ENCODE results near the gene GBP6.
"Not testable (repeated sequence)": the region's sequence is repeated elsewhere in the genome, so short reads cannot be mapped to it uniquely, and the experiment has no call there.

Gene GBP6

GRCh38 chr1:89364954-89365550 lies 1.2 kb downstream of the GBP6 start:
- Histone ChIP-seq H3K27ac (peak overlapping the region in 10 of 21 experiments; percentile 4 to 82 (median 70)), H3K4me3 (peak overlapping the region in 6 of 7 experiments; percentile 2 to 32 (median 20))

- H3K4me3 ChIP-seq = no peak overlapping the region
- H3K27ac ChIP-seq = no peak overlapping the region
These were observed 3.4 kb downstream of the GBP6 start for GRCh38 chr1:89367221-89367620.

- Histone ChIP-seq H3K4me3 (no peak overlapping the region), H3K27ac (no peak overlapping the region)
These were observed 5.5 kb downstream of the GBP6 start for GRCh38 chr1:89369331-89369730.

- H3K27ac ChIP-seq, H3K4me3 ChIP-seq: not testable (repeated sequence)
These were observed 10.0 kb downstream of the GBP6 start for GRCh38 chr1:89373810-89374209.

- H3K27ac ChIP-seq = no peak overlapping the region
- no peak overlapping the region for H3K4me3 ChIP-seq
These were observed 14.1 kb downstream of the GBP6 start for GRCh38 chr1:89378001-89378400.

- no peak overlapping the region for H3K4me3 ChIP-seq
- H3K27ac ChIP-seq = no peak overlapping the region
These were observed 17.8 kb downstream of the GBP6 start for GRCh38 chr1:89381618-89382017.

- Histone ChIP-seq H3K27ac (no peak overlapping the region), H3K4me3 (no peak overlapping the region)
These were observed 18.6 kb downstream of the GBP6 start for GRCh38 chr1:89382479-89382878.

GRCh38 chr1:89383185-89383584 lies 19.3 kb downstream of the GBP6 start:
- H3K4me3 ChIP-seq = no peak overlapping the region
- H3K27ac ChIP-seq = no peak overlapping the region

GRCh38 chr1:89390707-89391106 lies 26.8 kb downstream of the GBP6 start:
- Histone ChIP-seq H3K27ac (no peak overlapping the region), H3K4me3 (no peak overlapping the region)

- Histone ChIP-seq H3K27ac (no peak overlapping the region), H3K4me3 (no peak overlapping the region)
These were observed 27.8 kb downstream of the GBP6 start for GRCh38 chr1:89391686-89392085.

- H3K4me3 ChIP-seq = no peak overlapping the region
- H3K27ac ChIP-seq = no peak overlapping the region
These were observed 31.0 kb downstream of the GBP6 start for GRCh38 chr1:89394851-89395250.

- Histone ChIP-seq H3K4me3 (no peak overlapping the region), H3K27ac (no peak overlapping the region)
These were observed 33.0 kb downstream of the GBP6 start for GRCh38 chr1:89396902-89397301.

- H3K27ac ChIP-seq = no peak overlapping the region
- no peak overlapping the region for H3K4me3 ChIP-seq
These were observed 41.5 kb downstream of the GBP6 start for GRCh38 chr1:89405275-89405929.

- Histone ChIP-seq H3K27ac (peak overlapping the region in 13 of 21 experiments; percentile 14 to 79 (median 52)), H3K4me3 (peak overlapping the region in 5 of 7 experiments; percentile 1 to 28 (median 18))
These were observed 43.5 kb downstream of the GBP6 start for GRCh38 chr1:89407360-89407759.

- Histone ChIP-seq H3K4me3 (peak overlapping the region in 5 of 7 experiments; percentile 1 to 28 (median 18)), H3K27ac (peak overlapping the region in 13 of 21 experiments; percentile 14 to 79 (median 52))
These were observed 43.9 kb downstream of the GBP6 start for GRCh38 chr1:89407768-89408167.

GRCh38 chr1:89425056-89425455 lies 61.2 kb downstream of the GBP6 start:
- H3K27ac ChIP-seq = no peak overlapping the region
- no peak overlapping the region for H3K4me3 ChIP-seq

- no peak overlapping the region for H3K4me3 ChIP-seq
- H3K27ac ChIP-seq = no peak overlapping the region
These were observed 65.2 kb downstream of the GBP6 start for GRCh38 chr1:89429062-89429461.

- not testable (repeated sequence) for H3K27ac ChIP-seq
These were observed 65.8 kb downstream of the GBP6 start for GRCh38 chr1:89429681-89430080.

GRCh38 chr1:89433421-89433820 lies 69.6 kb downstream of the GBP6 start:
- Histone ChIP-seq H3K27ac (no peak overlapping the region), H3K4me3 (no peak overlapping the region)

More at GRCh38 chr1:89429681-89430080, 65.8 kb downstream of the GBP6 start:
- H3K4me3 ChIP-seq = not testable (repeated sequence)

- not testable (repeated sequence) for H3K4me3 ChIP-seq, H3K27ac ChIP-seq
These were observed 70.4 kb downstream of the GBP6 start for GRCh38 chr1:89434058-89434780.
